Gastroesophageal sphincter (tissue), 3 donors: ENCODE measurements around the gene CMTM7.

Experiments used
- EP300 ChIP-seq: sonication (generic); formaldehyde crosslinking; IDR thresholded peaks from one replicate; pipeline ENCODE4 v1.6.1; 2017; ENCODE audit warnings: antibody characterized with exemption, mild to moderate bottlenecking
- POLR2A ChIP-seq, 2 donors: fragments of 450-650 bp; IDR thresholded peaks; one replicate each; pipeline ENCODE4 v1.6.1; 2017; ENCODE audit warnings: antibody characterized with exemption in 2 of 2, mild to moderate bottlenecking in 2 of 2, moderate library complexity in 1 of 2
- POLR2AphosphoS5 ChIP-seq: sonication (generic); formaldehyde crosslinking; IDR thresholded peaks from one replicate; pipeline ENCODE4 v1.6.1; 2017; ENCODE audit warnings: antibody characterized with exemption
- TF ChIP-seq, protein P1 (sequence below), 4 experiments: fragments of 200-600 bp in 2 of 4; fragments of 450-650 bp in 2 of 4; sonication (generic) in 1 of 4; IDR thresholded peaks; one replicate each; pipeline ENCODE4 v1.5.1; 2017 to 2019; ENCODE audit warnings: antibody characterized with exemption in 4 of 4, mild to moderate bottlenecking in 2 of 4, moderate library complexity in 2 of 4

DNA sequence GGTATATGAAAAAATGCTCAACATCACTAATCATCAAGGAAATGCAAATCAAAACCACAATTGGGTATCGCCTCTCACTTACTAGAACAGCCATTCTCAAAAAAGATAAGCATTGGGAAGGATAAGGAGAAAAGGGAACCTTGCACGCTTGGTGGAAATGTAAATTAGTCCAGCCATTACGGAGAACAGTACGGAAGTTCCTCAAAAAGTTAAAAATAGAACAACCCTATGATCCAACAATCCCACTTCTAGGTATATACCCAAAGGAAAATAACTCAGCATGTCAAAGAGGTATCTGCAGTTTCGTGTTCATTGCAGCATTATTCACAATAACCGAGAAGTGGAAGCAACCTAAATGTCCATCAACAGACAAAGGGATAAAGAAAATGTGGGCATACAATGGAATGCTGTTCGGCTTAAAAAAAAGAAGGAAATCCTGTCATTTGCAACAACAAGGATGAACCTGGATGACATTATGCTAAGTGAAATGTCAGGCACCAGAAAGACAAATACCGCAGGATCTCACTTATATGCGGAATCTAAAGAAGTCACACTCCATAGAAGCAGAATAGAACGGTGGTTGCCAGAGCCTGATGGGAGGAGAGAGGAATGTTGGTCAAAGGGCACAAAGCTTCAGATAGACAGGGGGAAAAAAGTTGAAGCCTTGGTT, 11.7 kb upstream of the CMTM7 start:
- TF ChIP-seq, protein P1, sequence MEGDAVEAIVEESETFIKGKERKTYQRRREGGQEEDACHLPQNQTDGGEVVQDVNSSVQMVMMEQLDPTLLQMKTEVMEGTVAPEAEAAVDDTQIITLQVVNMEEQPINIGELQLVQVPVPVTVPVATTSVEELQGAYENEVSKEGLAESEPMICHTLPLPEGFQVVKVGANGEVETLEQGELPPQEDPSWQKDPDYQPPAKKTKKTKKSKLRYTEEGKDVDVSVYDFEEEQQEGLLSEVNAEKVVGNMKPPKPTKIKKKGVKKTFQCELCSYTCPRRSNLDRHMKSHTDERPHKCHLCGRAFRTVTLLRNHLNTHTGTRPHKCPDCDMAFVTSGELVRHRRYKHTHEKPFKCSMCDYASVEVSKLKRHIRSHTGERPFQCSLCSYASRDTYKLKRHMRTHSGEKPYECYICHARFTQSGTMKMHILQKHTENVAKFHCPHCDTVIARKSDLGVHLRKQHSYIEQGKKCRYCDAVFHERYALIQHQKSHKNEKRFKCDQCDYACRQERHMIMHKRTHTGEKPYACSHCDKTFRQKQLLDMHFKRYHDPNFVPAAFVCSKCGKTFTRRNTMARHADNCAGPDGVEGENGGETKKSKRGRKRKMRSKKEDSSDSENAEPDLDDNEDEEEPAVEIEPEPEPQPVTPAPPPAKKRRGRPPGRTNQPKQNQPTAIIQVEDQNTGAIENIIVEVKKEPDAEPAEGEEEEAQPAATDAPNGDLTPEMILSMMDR (IDR thresholded peaks at IDR 0.05), result no peak
- TF ChIP-seq POLR2A (IDR thresholded peaks at IDR 0.05) (no peak), EP300 (no peak), POLR2AphosphoS5 (no peak)
